Type B pancreatic cell (in vitro differentiated cells): ENCODE results near the gene KLHL22. TPM values are rescaled to one million over a fixed set of nuclear protein-coding genes. Genes with fewer than 3 reads are reported as not detected.
A peak's percentile ranks its signal among the peaks of the same experiment; 100 is the strongest.

Experiments
- DNase-seq: peaks from one replicate; pipeline ENCODE4 v3.0.0; 2021; ENCODE audit warnings: mixed read lengths; ENCODE audit not compliant: unreplicated experiment; ENCODE audit errors: extremely low spot score
- H3K27ac Mint-ChIP-seq: 2 replicates; pipeline ENCODE4 v1.8.0; 2021; ENCODE audit warnings: mild to moderate bottlenecking, mixed read lengths
- H3K27me3 Mint-ChIP-seq: 2 replicates; pipeline ENCODE4 v1.8.0; 2021; ENCODE audit warnings: mixed read lengths
- H3K36me3 Mint-ChIP-seq: 2 replicates; pipeline ENCODE4 v1.8.0; 2021; ENCODE audit warnings: mixed read lengths
- H3K4me1 Mint-ChIP-seq: one replicate; pipeline ENCODE4 v1.8.0; 2021; ENCODE audit warnings: mixed read lengths; ENCODE audit not compliant: unreplicated experiment
- H3K4me3 Mint-ChIP-seq: 2 replicates; pipeline ENCODE4 v1.8.0; 2021; ENCODE audit warnings: mild to moderate bottlenecking, mixed read lengths
- H3K9me3 Mint-ChIP-seq: 2 replicates; pipeline ENCODE4 v1.8.0; 2021; ENCODE audit warnings: mixed read lengths
- total RNA-seq: library from RNA; stranded (reverse); gene quantifications from 2 replicates; pipeline ENCODE4 v1.2.1, GENCODE V29; 2021; ENCODE audit warnings: low replicate concordance
- TF ChIP-seq, protein P1 (sequence below): fragments of 200-600 bp; sonication (generic); conservative IDR thresholded peaks from 2 replicates; pipeline ENCODE4 v1.5.0; 2021; ENCODE audit warnings: antibody characterized with exemption, mild to moderate bottlenecking

The KLHL22 gene
- total RNA-seq, 1 donor from 2014 or later = 38.8 TPM

DNA sequence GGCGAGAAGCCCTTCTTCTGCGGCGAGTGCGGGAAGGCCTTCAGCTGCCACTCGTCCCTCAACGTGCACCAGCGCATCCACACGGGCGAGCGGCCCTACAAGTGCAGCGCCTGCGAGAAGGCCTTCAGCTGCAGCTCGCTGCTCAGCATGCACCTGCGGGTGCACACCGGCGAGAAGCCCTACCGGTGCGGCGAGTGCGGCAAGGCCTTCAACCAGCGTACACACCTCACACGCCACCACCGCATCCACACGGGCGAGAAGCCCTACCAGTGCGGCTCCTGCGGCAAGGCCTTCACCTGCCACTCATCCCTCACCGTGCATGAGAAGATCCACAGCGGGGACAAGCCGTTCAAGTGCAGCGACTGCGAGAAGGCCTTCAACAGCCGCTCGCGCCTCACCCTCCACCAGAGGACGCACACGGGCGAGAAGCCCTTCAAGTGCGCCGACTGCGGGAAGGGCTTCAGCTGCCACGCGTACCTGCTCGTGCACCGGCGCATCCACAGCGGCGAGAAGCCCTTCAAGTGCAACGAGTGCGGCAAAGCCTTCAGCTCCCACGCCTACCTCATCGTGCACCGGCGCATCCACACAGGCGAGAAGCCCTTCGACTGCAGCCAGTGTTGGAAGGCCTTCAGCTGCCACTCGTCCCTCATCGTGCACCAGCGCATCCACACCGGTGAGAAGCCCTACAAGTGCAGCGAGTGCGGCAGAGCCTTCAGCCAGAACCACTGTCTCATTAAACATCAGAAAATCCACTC, 89.5 kb downstream of the KLHL22 start:
- TF ChIP-seq, protein P1, sequence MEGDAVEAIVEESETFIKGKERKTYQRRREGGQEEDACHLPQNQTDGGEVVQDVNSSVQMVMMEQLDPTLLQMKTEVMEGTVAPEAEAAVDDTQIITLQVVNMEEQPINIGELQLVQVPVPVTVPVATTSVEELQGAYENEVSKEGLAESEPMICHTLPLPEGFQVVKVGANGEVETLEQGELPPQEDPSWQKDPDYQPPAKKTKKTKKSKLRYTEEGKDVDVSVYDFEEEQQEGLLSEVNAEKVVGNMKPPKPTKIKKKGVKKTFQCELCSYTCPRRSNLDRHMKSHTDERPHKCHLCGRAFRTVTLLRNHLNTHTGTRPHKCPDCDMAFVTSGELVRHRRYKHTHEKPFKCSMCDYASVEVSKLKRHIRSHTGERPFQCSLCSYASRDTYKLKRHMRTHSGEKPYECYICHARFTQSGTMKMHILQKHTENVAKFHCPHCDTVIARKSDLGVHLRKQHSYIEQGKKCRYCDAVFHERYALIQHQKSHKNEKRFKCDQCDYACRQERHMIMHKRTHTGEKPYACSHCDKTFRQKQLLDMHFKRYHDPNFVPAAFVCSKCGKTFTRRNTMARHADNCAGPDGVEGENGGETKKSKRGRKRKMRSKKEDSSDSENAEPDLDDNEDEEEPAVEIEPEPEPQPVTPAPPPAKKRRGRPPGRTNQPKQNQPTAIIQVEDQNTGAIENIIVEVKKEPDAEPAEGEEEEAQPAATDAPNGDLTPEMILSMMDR = no peak
- Mint-ChIP-seq H3K36me3 (peaks cover 16% of the 10 kb centered on the region), H3K9me3 (no peaks in the 10 kb centered on the region), H3K4me1 (peaks cover 6% of the 10 kb centered on the region), H3K4me3 (no peak overlapping the region), H3K27me3 (no peaks in the 10 kb centered on the region), H3K27ac (no peak overlapping the region)
- DNase-seq = peak; percentile 68

DNA sequence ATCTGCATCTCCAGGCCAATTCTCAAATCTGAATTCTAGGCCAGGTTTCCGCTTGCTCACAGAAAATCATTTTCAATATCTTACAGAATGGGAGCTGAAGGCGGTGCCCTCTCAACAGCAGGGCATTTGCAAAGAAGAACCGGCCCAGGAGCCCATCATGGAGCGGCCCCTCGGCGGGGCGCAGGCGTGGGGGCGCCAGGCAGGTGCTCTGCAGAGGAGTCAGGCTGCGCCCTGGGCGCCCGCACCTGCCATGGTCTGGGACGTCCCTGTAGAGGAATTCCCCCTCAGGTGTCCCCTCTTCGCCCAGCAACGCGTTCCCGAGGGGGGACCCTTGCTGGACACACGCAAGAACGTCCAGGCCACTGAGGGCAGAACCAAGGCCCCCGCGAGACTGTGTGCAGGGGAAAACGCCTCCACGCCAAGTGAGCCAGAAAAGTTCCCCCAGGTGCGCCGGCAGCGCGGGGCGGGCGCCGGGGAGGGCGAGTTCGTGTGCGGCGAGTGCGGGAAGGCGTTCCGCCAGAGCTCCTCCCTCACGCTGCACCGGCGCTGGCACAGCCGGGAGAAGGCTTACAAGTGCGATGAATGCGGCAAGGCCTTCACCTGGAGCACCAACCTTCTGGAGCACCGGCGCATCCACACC, 90.2 kb downstream of the KLHL22 start:
- no peaks in the 10 kb centered on the region for H3K9me3 Mint-ChIP-seq
- DNase-seq = peak; percentile 63
- H3K4me3 Mint-ChIP-seq = no peak overlapping the region
- peaks cover 3% of the 10 kb centered on the region for H3K4me1 Mint-ChIP-seq
- no peaks in the 10 kb centered on the region for H3K27me3 Mint-ChIP-seq
- H3K27ac Mint-ChIP-seq = no peak overlapping the region
- TF ChIP-seq, protein P1 = no peak
- H3K36me3 Mint-ChIP-seq = peaks cover 15% of the 10 kb centered on the region

DNA sequence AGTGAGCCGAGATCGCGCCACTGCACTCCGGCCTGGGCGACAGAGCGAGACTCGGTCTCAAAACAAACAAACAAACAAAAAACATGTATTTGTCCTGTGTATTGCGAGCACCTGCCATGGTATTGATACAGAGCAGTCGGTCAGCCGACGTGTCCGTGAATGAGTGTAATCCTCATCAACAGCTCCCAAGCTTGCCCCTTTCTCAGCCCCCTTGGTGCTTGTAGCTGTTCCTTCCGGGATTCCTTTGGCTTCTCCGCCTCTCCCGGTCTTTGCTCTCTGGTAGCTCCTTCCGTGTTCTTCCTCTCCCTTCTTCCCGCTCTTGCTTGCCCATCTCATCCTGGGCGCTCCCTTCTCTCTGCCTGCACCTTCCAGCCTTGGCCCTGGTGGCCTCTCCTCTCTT, 90.7 kb downstream of the KLHL22 start:
- peaks cover 14% of the 10 kb centered on the region for H3K36me3 Mint-ChIP-seq

DNA sequence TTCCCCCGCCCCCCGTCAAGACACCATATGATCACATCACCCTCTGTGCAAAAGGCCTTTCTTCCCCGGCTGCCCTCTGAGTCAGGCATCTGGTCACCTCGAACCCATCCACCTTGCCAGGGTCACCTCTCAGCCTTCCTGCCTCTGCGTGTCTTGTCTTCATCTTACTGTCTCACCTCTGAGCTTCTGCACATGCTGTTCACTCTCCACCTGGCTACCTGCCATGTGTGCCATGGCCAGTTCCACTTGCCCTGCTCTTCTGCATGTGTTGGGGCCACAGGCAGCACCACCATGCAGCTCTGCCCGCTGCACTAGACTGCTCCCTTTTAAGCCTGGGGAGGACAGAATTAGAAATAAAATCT, 91.8 kb downstream of the KLHL22 start:
- Mint-ChIP-seq H3K27ac (no peak overlapping the region), H3K27me3 (no peaks in the 10 kb centered on the region), H3K4me3 (no peak overlapping the region), H3K36me3 (peaks cover 17% of the 10 kb centered on the region), H3K9me3 (no peaks in the 10 kb centered on the region), H3K4me1 (peaks cover under 1% of the 10 kb centered on the region)
- TF ChIP-seq, protein P1 = no peak
- no peak for DNase-seq

More for the DNA sequence above, 90.7 kb downstream of the KLHL22 start:
- peak; percentile 37 for DNase-seq
- no peaks in the 10 kb centered on the region for H3K4me1 Mint-ChIP-seq
- H3K4me3 Mint-ChIP-seq = no peak overlapping the region
- no peaks in the 10 kb centered on the region for H3K9me3 Mint-ChIP-seq
- no peak overlapping the region for H3K27ac Mint-ChIP-seq
- TF ChIP-seq, protein P1 = no peak
- H3K27me3 Mint-ChIP-seq = no peaks in the 10 kb centered on the region

DNA sequence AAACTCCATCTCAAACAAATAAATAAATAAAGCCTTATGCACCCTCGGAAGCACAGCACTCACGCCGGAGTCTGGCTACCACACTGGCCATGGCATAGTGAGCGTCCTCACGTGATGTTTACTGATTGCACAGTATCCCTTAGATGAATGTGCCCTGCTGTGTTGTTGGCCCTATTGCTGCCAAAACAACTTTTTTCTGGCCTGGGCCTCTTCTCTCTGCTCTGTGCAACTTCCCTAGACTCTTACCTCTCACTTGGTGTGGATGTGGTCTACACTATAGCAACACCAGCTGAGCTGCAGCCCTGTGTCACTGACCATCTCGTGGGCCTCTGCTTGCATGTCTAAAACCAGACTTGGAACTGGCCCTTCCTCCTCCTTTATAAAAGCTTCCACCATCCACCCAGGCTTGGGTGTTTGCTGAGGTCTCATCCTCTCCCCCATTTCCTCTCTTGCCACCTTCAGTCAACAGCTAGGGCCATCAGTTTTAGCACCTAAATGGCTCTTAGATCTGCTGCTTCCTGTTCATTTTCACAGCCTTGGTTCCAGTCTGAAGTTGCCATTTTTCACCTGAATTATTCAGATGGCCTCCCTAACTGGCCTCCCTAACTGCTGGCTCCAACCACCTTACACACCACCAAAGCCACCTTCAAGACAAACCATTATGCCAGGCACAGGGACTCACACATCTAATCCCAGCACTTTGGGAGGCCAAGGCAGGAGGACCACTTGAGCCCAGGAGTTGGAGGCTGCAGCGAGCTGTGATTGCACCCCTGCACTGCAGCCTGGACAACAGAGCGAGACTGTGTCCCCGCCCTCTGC, 92.4 kb downstream of the KLHL22 start:
- Mint-ChIP-seq H3K4me3 (no peak overlapping the region), H3K27me3 (no peaks in the 10 kb centered on the region), H3K9me3 (no peaks in the 10 kb centered on the region), H3K4me1 (peaks cover 6% of the 10 kb centered on the region), H3K27ac (no peak overlapping the region), H3K36me3 (peaks cover 14% of the 10 kb centered on the region)
- DNase-seq = no peak
- TF ChIP-seq, protein P1 = no peak
